Adipocyte (in vitro differentiated cells): ENCODE data around the gene NUP98.

Source experiments
- DNase-seq: peaks from one replicate; pipeline ENCODE4 v3.0.0-alpha.2; 2015; ENCODE audit warnings: low read depth
- H3K27me3 ChIP-seq: replicated peaks from 2 replicates; pipeline ENCODE4 v1.7.0; 2013; ENCODE audit warnings: mild to moderate bottlenecking, low read length, moderate library complexity; ENCODE audit not compliant: control insufficient read depth, insufficient read depth
- H3K36me3 ChIP-seq: 2 replicates; pipeline ENCODE4 v1.7.0; 2013; ENCODE audit warnings: low read length, mild to moderate bottlenecking, moderate library complexity; ENCODE audit not compliant: control insufficient read depth, insufficient read depth, severe bottlenecking
- H3K4me1 ChIP-seq: 2 replicates; pipeline ENCODE4 v1.7.0; 2013; ENCODE audit warnings: mild to moderate bottlenecking, low read length, moderate library complexity; ENCODE audit not compliant: control insufficient read depth, insufficient read depth
- H3K4me3 ChIP-seq: 2 replicates; pipeline ENCODE4 v1.7.0; 2013; ENCODE audit warnings: mild to moderate bottlenecking, low read length, moderate library complexity
- H3K9ac ChIP-seq: 2 replicates; pipeline ENCODE4 v1.7.0; 2013; ENCODE audit warnings: mild to moderate bottlenecking, low read length, moderate library complexity
- H3K9me3 ChIP-seq: 2 replicates; pipeline ENCODE4 v1.7.0; 2013; ENCODE audit warnings: mild to moderate bottlenecking, low read length, moderate library complexity; ENCODE audit not compliant: control insufficient read depth

Gene NUP98

DNA sequence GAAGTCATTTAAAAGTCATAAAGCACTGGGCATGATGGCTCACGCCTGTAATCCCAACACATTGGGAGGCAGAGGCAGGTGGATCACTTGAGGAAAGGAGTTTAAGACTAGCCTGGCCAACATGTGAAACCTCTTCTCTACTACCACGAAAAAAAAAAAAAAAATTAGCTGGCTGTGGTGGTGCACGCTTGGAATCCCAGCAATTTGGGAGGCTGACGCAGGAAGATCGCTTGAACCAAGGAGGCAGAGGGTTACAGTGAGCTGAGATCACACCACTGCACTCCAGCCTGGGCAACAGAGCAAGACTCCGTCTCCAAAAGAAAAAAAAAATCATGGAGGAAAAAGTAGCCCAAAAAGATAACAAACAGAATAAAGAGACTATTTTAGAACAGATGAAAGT is 42.2 kb downstream of the NUP98 start:
- no peak for DNase-seq
- Histone ChIP-seq H3K4me1 (no peaks in the 10 kb centered on the region), H3K9ac (no peak overlapping the region), H3K36me3 (peaks cover 89% of the 10 kb centered on the region), H3K9me3 (no peaks in the 10 kb centered on the region), H3K4me3 (no peak overlapping the region), H3K27me3 (no peaks in the 10 kb centered on the region)

- Histone ChIP-seq H3K4me1 (peaks cover 4% of the 10 kb centered on the region), H3K27me3 (no peaks in the 10 kb centered on the region), H3K4me3 (no peak overlapping the region), H3K9ac (no peak overlapping the region), H3K36me3 (peaks cover 82% of the 10 kb centered on the region), H3K9me3 (no peaks in the 10 kb centered on the region)
- no peak for DNase-seq
These were observed 44.2 kb downstream of the NUP98 start for GRCh38 chr11:3753110-3753509.

GRCh38 chr11:3747704-3748103 is 49.6 kb downstream of the NUP98 start:
- Histone ChIP-seq H3K36me3 (peaks cover 81% of the 10 kb centered on the region), H3K4me3 (no peak overlapping the region), H3K27me3 (no peaks in the 10 kb centered on the region), H3K4me1 (peaks cover 15% of the 10 kb centered on the region), H3K9ac (peak overlapping the region; percentile 8), H3K9me3 (no peaks in the 10 kb centered on the region)
- DNase-seq, result peak; percentile 80

DNA sequence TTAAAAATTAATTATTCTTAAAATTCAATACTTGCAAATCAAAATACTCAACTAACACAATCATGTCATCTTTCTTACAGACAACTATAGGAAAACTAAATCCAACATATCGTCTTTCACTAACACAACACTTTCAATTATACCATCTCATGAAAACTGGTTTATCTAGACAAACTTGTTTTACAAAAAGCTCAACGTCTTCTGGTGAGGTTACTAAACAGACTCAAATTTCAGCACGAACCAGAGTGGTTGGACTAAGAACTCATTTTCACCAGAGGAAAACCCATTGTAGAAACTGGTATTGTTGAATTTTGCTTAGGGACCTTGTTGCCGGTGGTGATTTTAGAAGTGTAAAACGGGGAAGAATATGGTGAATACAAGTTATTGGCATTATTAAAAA is 52.2 kb downstream of the NUP98 start:
- Histone ChIP-seq H3K4me3 (no peak overlapping the region), H3K4me1 (peaks cover 15% of the 10 kb centered on the region), H3K9me3 (no peaks in the 10 kb centered on the region), H3K9ac (no peak overlapping the region), H3K27me3 (no peaks in the 10 kb centered on the region), H3K36me3 (peaks cover 76% of the 10 kb centered on the region)
- DNase-seq, result no peak

- H3K36me3 ChIP-seq, result peaks cover 70% of the 10 kb centered on the region
- H3K27me3 ChIP-seq, result no peaks in the 10 kb centered on the region
- H3K9me3 ChIP-seq, result no peaks in the 10 kb centered on the region
- peak overlapping the region; percentile 30 for H3K9ac ChIP-seq
- H3K4me1 ChIP-seq, result peaks cover 27% of the 10 kb centered on the region
- H3K4me3 ChIP-seq, result no peak overlapping the region
- peak; percentile 5 for DNase-seq
These were observed 58.6 kb downstream of the NUP98 start for GRCh38 chr11:3738723-3739122.

- Histone ChIP-seq H3K4me1 (peaks cover 27% of the 10 kb centered on the region), H3K9ac (peak overlapping the region; percentile 30), H3K27me3 (no peaks in the 10 kb centered on the region), H3K9me3 (no peaks in the 10 kb centered on the region), H3K4me3 (no peak overlapping the region), H3K36me3 (peaks cover 70% of the 10 kb centered on the region)
- peak; percentile 69 for DNase-seq
These were observed 59.1 kb downstream of the NUP98 start for GRCh38 chr11:3738241-3738640.

- Histone ChIP-seq H3K36me3 (peaks cover 68% of the 10 kb centered on the region), H3K4me3 (no peak overlapping the region), H3K9ac (no peak overlapping the region), H3K9me3 (no peaks in the 10 kb centered on the region), H3K4me1 (peaks cover 35% of the 10 kb centered on the region), H3K27me3 (no peaks in the 10 kb centered on the region)
- DNase-seq, result peak; percentile 5
These were observed 59.9 kb downstream of the NUP98 start for GRCh38 chr11:3737386-3737933.

- DNase-seq, result peak; percentile 40
- no peaks in the 10 kb centered on the region for H3K27me3 ChIP-seq
- H3K9me3 ChIP-seq, result no peaks in the 10 kb centered on the region
- peaks cover 39% of the 10 kb centered on the region for H3K4me1 ChIP-seq
- H3K36me3 ChIP-seq, result peaks cover 70% of the 10 kb centered on the region
- H3K4me3 ChIP-seq, result no peak overlapping the region
- no peak overlapping the region for H3K9ac ChIP-seq
These were observed 60.5 kb downstream of the NUP98 start for GRCh38 chr11:3736816-3737215.

DNA sequence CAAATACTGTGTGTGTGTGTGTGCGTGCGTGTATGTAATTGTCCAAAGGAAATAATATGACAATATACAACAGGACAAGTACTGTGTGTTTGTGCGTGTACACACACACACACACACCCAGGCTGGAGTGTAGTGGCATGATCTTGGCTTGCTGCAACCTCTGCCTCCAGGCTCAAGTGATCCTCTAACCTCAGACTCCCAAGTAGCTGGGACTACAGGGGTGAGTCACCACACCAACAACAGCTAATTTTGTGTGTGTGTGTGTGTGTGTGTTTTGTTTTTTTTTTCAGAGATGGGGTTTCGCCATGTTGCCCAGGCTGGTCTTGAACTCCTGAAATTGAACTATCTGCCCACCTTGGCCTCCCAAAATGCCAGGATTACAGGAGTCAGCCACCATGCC is 61.5 kb downstream of the NUP98 start:
- H3K9ac ChIP-seq, result no peak overlapping the region
- H3K4me1 ChIP-seq, result peaks cover 39% of the 10 kb centered on the region
- peak; percentile 3 for DNase-seq
- peaks cover 70% of the 10 kb centered on the region for H3K36me3 ChIP-seq
- H3K9me3 ChIP-seq, result no peaks in the 10 kb centered on the region
- H3K4me3 ChIP-seq, result no peak overlapping the region
- no peaks in the 10 kb centered on the region for H3K27me3 ChIP-seq

DNA sequence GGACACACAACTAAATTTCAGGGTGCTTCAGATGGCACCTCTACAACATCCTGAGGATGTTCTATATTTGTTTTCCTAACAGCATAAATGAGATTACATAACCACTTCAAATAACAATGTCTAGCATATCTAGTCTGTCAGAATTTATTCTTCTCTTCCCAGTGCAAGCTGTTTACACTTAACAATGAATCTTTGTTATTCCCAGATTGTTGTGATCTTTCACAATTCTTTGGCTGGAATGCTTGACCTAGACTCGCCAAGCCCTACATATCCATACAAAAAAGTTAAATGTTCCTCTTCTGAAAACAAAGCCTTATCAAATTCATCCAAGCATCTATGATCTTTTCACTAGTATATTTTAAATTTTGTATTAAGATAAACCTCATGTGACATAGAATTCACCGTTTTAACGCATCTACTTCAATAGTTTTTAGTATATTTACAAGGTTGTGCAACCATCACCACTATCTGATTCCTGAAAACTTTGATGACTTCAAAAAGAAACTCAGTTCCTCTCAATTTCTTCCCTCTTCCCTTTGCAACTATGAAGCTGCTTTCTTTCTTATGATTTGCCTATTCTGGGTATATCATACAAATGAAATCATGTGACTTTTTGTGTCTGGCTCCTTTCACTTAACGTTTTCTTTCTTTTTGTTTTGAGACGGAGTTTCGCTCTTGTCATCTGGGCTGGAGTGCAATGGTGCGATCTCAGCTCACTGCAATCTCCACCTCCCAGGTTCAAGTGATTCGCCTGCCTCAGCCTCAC is 64.5 kb downstream of the NUP98 start:
- peaks cover 85% of the 10 kb centered on the region for H3K36me3 ChIP-seq
- no peaks in the 10 kb centered on the region for H3K27me3 ChIP-seq
- peak; percentile 12 for DNase-seq
- H3K4me3 ChIP-seq, result no peak overlapping the region
- peaks cover 23% of the 10 kb centered on the region for H3K4me1 ChIP-seq
- no peak overlapping the region for H3K9ac ChIP-seq
- no peaks in the 10 kb centered on the region for H3K9me3 ChIP-seq

GRCh38 chr11:3723014-3723708 is 74.2 kb downstream of the NUP98 start:
- no peaks in the 10 kb centered on the region for H3K9me3 ChIP-seq
- H3K4me1 ChIP-seq, result peaks cover 16% of the 10 kb centered on the region
- DNase-seq, result peak; percentile 97
- peaks cover 90% of the 10 kb centered on the region for H3K36me3 ChIP-seq
- peak overlapping the region; percentile 62 for H3K9ac ChIP-seq
- no peak overlapping the region for H3K4me3 ChIP-seq
- H3K27me3 ChIP-seq, result no peaks in the 10 kb centered on the region
